NCI-H345 treated with DMSO at 0.1 percent for 48 hours (cell line): ENCODE measurements around the gene MUSK.

ENCODE experiments used
- DNase-seq: peaks from one replicate; lab custom pipeline; 2025; ENCODE audit not compliant: unreplicated experiment; lab: John Stamatoyannopoulos, UW

The MUSK gene

GRCh38 chr9:110850401-110851135 is 182.0 kb downstream of the MUSK start:
- DNase-seq = no peak
